ENCODE measurements around the gene CHD3. TPM values are rescaled to one million over a fixed set of nuclear protein-coding genes. Genes with fewer than 3 reads are reported as not detected.
A peak's percentile ranks its signal among the peaks of the same experiment; 100 is the strongest.

CHD3 gene
- total RNA-seq (2016; rRNA removed; fragmentation: Illumina TruSeq; extraction: Trizol) (3.3 and 3.7 TPM in 2 replicates), polyA plus RNA-seq (2011; rRNA removed) (2.7 and 3.3 TPM in 2 replicates), polyA minus RNA-seq (2011; rRNA and poly(A)+ RNA removed; ENCODE audit: low replicate concordance) (8.0 and 73.1 TPM in 2 replicates), Bru-seq, nascent RNA (percentile 44 among the genes with signal in this experiment), BruChase-seq, experiment 1, labeled RNA remaining after a 6-hour chase (percentile 61 among the genes with signal in this experiment), BruChase-seq, experiment 2, labeled RNA remaining after a 2-hour chase (percentile 50 among the genes with signal in this experiment)
- 0.20 and 0.53 TPM in 2 replicates for total RNA-seq (2016; cell fraction: cytosol; rRNA removed; fragmentation: Illumina TruSeq; extraction: Trizol; ENCODE audit: low read depth)
- total RNA-seq (2016; cell fraction: insoluble cytoplasmic fraction; rRNA removed; fragmentation: Illumina TruSeq; extraction: Trizol), result 1.6 and 3.6 TPM in 2 replicates
- 1.1 and 3.2 TPM in 2 replicates for total RNA-seq (2016; cell fraction: membrane; rRNA removed; fragmentation: Illumina TruSeq; extraction: Trizol)
- total RNA-seq (2016; cell fraction: nucleus; rRNA removed; fragmentation: Illumina TruSeq; extraction: Trizol), result 4.7 and 9.3 TPM in 2 replicates
- polyA plus RNA-seq (2011; cell fraction: cytosol; rRNA removed), result 1.8 and 1.9 TPM in 2 replicates
- polyA plus RNA-seq (2011; cell fraction: nucleus; rRNA removed), result 21.5 and 21.6 TPM in 2 replicates
- polyA plus RNA-seq (2012), result 6.4 and 10.0 TPM in 2 replicates
- 0.57 and 0.75 TPM in 2 replicates for polyA plus RNA-seq (2016; cell fraction: cytosol; fragmentation: Illumina TruSeq; extraction: Trizol; ENCODE audit: low read depth)
- 1.8 and 5.2 TPM in 2 replicates for polyA plus RNA-seq (2016; cell fraction: insoluble cytoplasmic fraction; fragmentation: Illumina TruSeq; extraction: Trizol; ENCODE audit: low read depth)
- polyA plus RNA-seq (2016; cell fraction: membrane; fragmentation: Illumina TruSeq; extraction: Trizol; ENCODE audit: low read depth), result 1.1 and 1.3 TPM in 2 replicates
- polyA plus RNA-seq (2016; cell fraction: nucleus; fragmentation: Illumina TruSeq; extraction: Trizol; ENCODE audit: insufficient read depth, low read depth), result 15.5 and 16.4 TPM in 2 replicates
- 3.3 and 3.9 TPM in 2 replicates for polyA minus RNA-seq (2011; cell fraction: cytosol; rRNA and poly(A)+ RNA removed)
- 9.1 and 12.4 TPM in 2 replicates for polyA minus RNA-seq (2011; cell fraction: nucleus; rRNA and poly(A)+ RNA removed)
- long read RNA-seq, experiment 1, result 0 reads
- long read RNA-seq, experiment 2, partial matches to known transcripts, result 7 of 13 reads
- long read RNA-seq, experiment 2, other reads (novel, unspliced or antisense), result 5 of 13 reads

DNA sequence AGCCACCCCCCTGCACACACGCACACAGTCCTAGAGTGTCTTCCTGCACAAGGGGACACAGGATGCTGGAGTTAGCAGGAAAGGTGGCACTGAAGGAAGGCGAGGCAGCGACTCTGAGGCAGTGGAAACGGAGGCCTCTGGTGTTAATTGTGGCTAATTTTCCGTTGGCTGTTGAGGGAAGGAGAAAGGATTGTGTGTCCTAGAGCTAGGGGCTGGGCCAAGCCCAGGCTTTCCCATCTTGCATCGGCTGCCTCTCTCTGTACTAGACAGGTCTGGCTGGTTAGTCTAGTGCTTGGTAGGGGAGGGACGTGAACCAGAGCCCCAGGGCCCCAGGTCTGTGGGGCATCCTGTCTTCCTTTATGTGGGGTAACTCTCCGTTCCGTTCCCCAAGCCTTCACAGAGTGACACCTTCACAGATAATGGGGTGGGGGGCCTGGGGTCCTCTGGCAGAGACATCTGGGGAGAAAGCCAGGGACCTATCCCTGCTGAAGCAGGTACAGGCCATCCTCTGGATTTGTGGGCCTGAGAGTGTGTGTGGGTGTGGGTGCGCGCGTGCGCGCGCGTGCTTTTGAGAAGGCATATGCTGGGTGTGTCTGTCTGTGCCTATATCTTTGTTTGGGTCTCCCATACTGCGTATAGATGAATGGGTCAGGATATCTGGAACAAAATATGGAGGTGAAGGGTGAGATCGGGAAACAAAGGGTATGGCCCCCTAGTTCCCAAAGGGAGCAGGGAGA is at the start of gene CHD3:
CHD3 (plus strand) TSS at position 606 of the 737 bp plus-strand sequence. CDS start 212 bp downstream, outside the sequence.
- in situ Hi-C loops (cut with HindIII; ENCODE audit: extremely low pct_ligation_motif_present, low pct_unique_long_range_greater_than_20kb), result no loop called here
- Histone ChIP-seq H3K27ac (ENCODE audit: extremely low read length, insufficient read depth, low read length) (peak within 1 kb of the TSS; percentile 69), H2AFZ (ENCODE audit: low read length) (peak within 1 kb of the TSS; percentile 48), H3K4me1 (ENCODE audit: insufficient read depth, low read length) (peaks cover 38% of the 10 kb centered on the region), H3K9me3 (ENCODE audit: low read length) (no peaks in the 10 kb centered on the region), H3K36me3 (replicated peaks in 1 of 2; ENCODE audit: control insufficient read depth in 1 of 2, insufficient read depth in 2 of 2, low read length in 2 of 2) (no peaks in the 10 kb centered on the region), H4K20me1 (ENCODE audit: insufficient read depth, low read length) (no peaks in the 10 kb centered on the region), H3K4me3 (replicated peaks in 1 of 3; ENCODE audit: insufficient read depth in 1 of 3, low read depth in 2 of 3, low read length in 3 of 3) (peak within 1 kb of the TSS; percentile 45 to 76 (median 68)), H3K27me3 (ENCODE audit: control insufficient read depth in 1 of 2, insufficient read depth in 2 of 2, low read length in 2 of 2) (peaks cover 0 to 17% of the 10 kb centered on the region in 2 experiments; a peak in 2 of 5 replicates), H3K4me2 (ENCODE audit: low read depth, low read length) (peak within 1 kb of the TSS; percentile 92), H3K9ac (ENCODE audit: insufficient read depth, low read depth, low read length) (peak within 1 kb of the TSS; percentile 63), H3K79me2 (ENCODE audit: insufficient read depth, low read length) (no peaks in the 10 kb centered on the region)
- 50% methylated on average over 16 of the region's 18 CpGs for WGBS (ENCODE audit: low lambda C conversion rate)
- ChIA-PET CTCF (ENCODE audit: low intra/inter-chr PET ratio, low total read pairs) (interaction anchor here (1.9 kb wide), 1 partner anchor 26 kb away, joined by 5 read pairs; no protein-coding TSS in a partner anchor), POLR2A (interaction anchor here (1.3 to 1.5 kb wide), 3 partner anchors 26 to 52 kb away, joined by 3 to 4 read pairs (median 3); partner anchors contain the start of gene NAA38)
- intact Hi-C loops (cut with micrococcal nuclease; ENCODE audit: unreplicated experiment), result no loop called here
- BruUV-seq (replicated peaks), result no TSS peak
- peak; percentile 45 for ATAC-seq
- no peak for FAIRE-seq
- no peak for DNase-seq (ENCODE audit: low spot score)
- TF ChIP-seq ETV6 (CRISPR knock-in tag; conservative IDR thresholded peaks at IDR 0.05) (no peak), ERF (CRISPR knock-in tag; IDR thresholded peaks at IDR 0.05) (no peak), XBP1 (CRISPR knock-in tag; IDR thresholded peaks at IDR 0.05) (no peak), SRY (CRISPR knock-in tag; IDR thresholded peaks at IDR 0.05) (no peak), RARA (CRISPR knock-in tag; IDR thresholded peaks at IDR 0.05) (no peak), SALL1 (CRISPR knock-in tag; IDR thresholded peaks at IDR 0.05) (peak; percentile 12; the same call in 1 of the 2 replicates), ZNF614 (CRISPR knock-in tag; IDR thresholded peaks at IDR 0.05; ENCODE audit: borderline replicate concordance) (no peak), ZNF276 (CRISPR knock-in tag; IDR thresholded peaks at IDR 0.05; ENCODE audit: low read depth) (no peak)
- TF ChIP-seq, protein P1, sequence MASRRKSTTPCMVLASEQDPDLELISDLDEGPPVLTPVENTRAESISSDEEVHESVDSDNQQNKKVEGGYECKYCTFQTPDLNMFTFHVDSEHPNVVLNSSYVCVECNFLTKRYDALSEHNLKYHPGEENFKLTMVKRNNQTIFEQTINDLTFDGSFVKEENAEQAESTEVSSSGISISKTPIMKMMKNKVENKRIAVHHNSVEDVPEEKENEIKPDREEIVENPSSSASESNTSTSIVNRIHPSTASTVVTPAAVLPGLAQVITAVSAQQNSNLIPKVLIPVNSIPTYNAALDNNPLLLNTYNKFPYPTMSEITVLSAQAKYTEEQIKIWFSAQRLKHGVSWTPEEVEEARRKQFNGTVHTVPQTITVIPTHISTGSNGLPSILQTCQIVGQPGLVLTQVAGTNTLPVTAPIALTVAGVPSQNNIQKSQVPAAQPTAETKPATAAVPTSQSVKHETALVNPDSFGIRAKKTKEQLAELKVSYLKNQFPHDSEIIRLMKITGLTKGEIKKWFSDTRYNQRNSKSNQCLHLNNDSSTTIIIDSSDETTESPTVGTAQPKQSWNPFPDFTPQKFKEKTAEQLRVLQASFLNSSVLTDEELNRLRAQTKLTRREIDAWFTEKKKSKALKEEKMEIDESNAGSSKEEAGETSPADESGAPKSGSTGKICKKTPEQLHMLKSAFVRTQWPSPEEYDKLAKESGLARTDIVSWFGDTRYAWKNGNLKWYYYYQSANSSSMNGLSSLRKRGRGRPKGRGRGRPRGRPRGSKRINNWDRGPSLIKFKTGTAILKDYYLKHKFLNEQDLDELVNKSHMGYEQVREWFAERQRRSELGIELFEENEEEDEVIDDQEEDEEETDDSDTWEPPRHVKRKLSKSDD (CRISPR knock-in tag; IDR thresholded peaks at IDR 0.05; ENCODE audit: low read depth), result no peak
- TF ChIP-seq, protein P2, sequence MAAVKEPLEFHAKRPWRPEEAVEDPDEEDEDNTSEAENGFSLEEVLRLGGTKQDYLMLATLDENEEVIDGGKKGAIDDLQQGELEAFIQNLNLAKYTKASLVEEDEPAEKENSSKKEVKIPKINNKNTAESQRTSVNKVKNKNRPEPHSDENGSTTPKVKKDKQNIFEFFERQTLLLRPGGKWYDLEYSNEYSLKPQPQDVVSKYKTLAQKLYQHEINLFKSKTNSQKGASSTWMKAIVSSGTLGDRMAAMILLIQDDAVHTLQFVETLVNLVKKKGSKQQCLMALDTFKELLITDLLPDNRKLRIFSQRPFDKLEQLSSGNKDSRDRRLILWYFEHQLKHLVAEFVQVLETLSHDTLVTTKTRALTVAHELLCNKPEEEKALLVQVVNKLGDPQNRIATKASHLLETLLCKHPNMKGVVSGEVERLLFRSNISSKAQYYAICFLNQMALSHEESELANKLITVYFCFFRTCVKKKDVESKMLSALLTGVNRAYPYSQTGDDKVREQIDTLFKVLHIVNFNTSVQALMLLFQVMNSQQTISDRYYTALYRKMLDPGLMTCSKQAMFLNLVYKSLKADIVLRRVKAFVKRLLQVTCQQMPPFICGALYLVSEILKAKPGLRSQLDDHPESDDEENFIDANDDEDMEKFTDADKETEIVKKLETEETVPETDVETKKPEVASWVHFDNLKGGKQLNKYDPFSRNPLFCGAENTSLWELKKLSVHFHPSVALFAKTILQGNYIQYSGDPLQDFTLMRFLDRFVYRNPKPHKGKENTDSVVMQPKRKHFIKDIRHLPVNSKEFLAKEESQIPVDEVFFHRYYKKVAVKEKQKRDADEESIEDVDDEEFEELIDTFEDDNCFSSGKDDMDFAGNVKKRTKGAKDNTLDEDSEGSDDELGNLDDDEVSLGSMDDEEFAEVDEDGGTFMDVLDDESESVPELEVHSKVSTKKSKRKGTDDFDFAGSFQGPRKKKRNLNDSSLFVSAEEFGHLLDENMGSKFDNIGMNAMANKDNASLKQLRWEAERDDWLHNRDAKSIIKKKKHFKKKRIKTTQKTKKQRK (IDR thresholded peaks at IDR 0.05; ENCODE audit: low read length), result no peak
